GOT3 (cell line): Measurements from ENCODE around the gene SFI1.
A peak's percentile ranks its signal among the peaks of the same experiment; 100 is the strongest.

Source experiments
- DNase-seq: peaks from one replicate; lab custom pipeline; 2025; ENCODE audit warnings: mixed read lengths; lab: John Stamatoyannopoulos, UW

Gene SFI1

DNA sequence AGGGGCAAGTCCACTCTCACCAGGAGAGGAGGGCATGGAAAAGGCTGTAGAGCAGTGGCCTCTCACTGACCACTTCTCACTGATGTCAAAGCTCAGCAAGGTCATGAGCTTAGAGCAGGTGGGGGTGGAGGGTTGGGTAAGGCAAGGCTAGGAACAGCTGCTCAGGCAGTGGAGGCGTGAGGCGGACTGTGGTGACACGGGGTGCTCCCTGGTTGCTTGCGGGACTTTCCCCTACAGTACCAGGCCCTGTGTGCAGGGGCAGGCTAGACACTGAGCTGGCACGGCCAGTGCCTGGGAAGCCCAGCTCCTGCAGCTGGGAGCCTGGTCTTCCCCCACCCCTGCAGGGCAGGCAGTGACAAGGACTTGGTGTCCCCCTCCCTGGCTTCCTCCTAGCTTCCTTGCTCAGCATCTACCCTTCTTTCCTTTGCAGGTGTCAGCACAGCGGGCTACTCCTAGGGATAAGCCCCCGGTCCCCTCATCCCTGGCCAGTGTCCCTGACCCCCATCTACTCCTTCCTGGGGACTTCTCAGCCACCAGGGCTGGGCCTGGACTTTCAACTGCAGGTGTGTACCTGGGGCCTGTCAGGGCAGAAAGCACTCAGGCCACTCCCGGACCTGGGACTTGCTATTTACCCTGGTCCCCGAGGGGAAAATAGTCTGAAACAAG, 120.1 kb downstream of the SFI1 start:
- no peak for DNase-seq

DNA sequence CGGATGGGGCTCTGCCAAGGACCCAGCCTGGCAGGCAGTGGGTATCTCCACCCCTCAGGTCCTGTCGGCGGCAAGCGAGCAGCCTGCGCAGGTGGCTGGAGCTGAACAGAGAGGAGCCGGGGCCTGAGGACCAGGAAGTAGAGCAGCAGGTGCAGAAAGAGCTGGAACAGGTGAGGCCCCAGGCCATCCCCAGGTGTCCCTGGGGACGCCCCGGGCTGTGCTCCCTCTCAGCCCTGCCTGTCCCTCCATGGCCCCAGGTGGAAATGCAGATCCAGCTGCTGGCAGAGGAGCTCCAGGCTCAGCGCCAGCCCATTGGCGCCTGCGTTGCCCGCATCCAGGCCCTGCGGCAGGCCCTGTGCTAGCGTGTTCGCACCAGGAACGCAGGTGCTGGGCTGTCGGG, 121.7 kb downstream of the SFI1 start:
- DNase-seq: no peak

DNA sequence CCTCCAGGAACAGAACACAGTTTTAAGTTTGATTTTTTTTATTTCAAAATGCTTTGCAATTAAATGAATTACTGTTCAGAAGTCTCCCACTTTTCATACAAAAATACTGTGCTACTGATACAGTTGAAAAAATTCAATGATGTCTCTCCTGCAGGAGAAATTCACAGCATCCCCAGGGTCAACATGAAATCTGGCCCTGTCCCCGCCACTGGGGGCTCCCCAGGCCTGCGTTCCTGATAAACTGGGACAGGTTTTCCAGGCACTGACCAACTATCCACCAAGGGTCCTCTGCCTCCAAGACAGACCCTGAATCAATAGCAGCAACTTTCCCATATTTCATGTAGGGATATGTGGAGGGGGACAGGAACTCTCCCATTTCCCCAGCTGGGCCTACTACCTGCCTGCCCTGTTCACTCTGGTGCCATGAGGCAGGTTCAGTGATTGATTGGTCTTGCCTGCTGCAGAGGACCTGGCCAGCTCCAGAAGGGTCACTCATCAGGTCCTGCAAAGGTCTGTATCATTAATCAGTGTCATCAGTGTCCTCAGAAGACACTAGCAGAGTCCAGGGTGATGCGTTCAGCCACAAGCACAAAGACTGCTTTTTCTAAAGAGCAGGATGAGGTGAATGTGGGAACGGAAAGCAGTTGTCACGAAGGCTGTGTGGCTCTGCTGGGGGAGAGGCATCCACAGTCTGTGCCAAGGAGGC, 122.3 kb downstream of the SFI1 start:
- no peak for DNase-seq

DNA sequence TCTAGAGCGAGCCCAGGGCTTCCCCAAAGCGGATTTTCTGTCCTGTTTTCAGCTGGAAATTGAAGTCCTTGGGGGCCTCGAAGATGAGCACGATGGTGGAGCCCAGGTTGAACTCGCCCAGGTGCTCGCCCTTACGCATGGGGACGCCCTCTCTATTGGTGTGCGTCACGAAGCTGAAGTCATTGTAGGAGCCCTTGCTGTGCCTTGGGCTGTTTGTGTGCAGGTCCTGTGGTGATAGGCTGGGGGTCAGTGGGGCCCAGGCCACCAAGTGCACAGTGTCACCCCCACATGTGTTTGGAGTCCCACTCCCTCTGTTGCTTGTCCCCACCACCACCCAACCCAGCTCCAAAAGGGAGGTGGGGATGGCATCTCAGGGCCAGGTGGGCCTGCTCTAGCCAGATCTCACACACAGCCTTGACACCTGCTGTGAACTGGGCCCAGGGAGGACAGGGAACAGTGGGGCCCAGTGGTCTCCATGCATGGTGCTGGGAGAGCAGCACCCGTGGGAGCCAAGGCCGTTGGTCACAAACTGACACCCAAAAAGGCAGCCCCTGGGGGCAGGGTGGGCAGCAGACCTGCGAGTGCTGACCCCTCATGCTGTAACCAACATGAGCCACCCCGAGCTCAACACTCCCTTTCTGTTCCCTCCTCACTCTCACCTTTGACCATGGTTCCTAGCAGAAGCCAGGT, 123.4 kb downstream of the SFI1 start:
- DNase-seq: no peak

DNA sequence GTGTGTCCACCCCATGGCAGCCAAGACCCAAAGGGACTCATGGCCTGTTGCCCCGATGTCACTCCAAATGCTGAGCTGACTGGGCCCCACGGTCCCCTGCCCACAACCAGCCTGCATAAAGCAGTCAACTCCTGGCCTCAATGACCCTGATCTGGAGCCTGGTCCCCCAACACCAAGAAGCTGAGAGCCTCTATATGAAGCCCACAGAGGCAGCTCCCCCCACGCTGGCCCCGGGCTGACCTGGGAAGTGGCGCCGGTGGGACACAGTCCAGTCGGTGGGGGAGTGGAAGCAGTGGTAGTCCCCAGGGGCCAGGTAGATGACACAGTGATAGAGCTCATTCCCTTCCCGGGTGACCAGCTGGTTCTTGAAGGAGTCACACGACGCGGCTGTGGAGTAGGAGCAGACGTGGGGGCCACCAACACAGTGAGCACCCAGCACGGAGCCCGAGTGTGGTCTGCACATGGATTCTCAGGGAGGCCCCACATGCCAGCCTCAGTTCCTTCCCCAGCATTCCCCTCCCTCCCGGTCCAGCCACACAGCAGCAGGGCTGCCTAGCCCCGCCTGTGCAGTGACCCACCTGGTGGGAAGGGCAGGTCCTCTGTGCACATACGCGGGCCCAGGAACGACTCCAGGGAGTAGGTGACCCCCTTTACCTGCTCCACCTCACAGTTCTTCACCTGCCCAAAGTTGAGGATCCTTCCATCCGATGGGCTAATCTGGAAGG, 124.6 kb downstream of the SFI1 start:
- DNase-seq: no peak

DNA sequence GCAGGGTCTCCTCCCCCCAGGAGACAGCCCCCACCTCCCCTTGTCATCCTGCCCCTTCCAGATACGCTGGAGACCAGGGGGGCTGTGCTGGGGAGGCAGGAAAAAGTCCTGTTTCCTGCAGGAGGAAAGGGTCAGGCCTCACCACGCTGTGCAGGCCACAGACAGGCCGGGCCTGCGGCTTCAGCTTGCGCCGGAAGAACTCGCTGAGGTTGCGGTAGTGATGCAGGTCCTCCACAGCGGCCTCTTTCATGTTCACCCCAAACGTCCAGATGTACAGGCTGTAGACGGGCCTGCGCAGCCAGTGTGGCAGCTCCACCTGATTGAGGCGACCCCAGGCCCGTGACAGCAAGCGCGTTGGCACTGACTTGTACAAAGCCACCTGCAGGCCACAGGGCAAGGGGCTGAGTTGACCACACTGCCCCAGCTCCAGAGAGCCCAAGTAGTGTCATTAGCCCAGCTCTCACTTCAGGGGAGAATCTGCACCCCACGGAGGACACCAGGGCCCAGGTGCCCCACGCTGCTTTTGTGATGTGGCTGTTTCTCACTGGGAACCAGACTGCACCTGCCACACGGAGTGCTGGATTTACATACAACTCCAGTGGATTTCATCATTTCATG, 125.3 kb downstream of the SFI1 start:
- no peak for DNase-seq

DNA sequence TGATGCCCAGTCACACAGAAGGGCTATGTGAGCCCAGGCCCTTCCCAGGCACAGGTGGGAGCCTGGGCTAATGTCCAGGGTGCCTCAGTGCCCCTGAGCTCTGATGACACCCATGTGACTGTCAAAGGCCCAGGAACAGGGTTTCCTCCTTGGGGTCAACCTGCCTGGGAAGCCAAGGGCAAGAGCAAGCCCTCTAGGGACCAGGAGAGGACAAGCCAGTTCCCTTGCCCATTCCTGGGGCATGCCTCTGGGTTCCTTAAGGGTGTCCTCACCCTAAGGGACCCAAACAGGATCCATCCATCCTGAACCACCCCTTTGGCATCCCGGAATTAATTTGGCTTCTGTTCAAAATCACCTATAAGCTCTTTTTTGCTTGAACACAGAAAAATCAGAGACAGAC, 126.6 kb downstream of the SFI1 start:
- DNase-seq: no peak

DNA sequence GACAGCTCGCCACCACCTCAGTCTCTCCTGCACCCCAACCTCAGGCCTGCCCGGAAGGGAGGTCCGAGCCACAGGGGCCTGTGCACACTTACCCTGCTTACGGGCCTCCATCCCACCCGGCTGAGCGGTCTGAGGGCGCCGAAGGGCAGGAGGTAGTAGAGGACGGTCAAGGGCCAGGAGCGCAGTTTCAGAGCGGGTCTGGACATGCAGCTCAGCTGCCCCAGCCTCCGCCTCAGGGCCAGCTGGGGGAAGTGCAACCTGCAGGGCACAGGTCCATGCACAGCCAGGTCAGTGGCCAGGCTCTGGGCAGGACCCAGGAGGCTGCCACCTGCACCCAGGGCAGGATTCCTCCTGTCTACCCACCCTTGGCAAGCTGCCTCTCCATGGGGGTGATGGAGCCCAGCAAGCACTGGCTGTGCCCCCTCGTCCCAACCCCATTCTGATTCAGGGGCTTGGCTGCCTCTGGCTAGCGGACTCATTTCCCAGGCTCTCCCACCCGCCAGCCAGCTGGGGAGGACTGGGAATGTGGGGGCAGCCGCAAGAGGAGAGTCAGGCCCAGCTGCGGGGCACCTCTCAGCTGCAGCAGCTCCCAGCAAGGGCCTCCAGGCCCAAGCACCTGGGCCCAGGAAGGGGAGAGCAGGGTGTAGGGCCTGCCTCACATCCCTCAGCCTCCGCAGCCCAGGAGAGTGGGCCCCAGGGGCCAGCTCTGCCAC, 127.4 kb downstream of the SFI1 start:
- no peak for DNase-seq

DNA sequence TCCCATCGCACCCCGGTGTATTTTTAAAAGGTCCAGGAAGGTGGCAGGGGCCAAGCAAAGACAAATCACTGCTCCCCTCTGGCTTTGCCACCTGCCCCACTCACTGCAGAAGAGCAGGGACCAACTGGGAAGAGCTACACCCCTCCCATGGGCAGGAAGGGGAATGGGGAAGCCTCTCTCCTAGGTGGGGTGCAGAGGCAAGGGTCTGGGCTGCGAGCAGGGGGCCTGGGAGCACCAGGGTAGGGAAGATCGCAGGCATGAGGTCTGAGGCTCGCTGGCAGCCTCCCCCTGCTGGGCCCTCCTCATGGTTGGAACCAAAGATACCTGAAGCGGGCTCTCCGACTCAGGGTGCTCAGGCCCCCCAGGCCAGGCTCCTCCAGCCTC, 128.9 kb downstream of the SFI1 start:
- no peak for DNase-seq

DNA sequence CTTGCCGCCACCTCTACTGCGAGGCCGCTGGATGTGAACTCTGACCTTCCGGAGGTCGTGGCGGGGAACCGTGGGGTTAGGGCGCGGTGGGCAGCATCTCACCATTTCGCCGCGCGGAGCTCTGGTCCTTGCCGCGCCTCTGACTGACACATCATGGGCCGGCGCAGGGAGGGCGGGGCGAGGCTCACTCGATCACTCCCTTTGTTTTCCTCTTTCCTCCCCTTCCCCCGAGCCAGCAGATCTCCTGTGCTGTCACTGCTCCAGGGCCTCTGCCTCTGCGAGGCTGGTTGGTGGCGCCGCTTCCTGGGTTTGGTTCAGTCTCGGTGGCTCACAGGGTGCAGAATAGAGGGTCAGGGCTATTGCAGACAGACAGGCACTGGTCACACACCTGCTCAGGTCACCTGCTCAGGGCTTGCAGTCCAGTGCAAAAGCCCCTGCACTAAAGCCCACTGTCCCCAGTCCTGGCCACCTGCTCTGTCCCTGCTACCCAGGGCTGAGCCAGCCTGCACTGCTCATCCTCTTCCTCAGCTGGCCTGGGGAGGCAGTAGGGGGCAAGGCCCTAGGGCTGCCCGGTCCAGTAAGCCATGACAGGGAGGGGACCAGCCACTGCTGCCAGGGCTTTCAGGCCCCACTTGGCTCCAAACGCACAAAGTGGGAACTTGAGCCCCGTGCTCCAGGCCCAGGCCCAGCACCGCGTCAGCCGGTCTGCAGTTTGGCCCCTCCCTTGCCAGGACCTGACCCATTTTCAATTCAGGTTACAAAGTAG, 129.5 kb downstream of the SFI1 start:
- DNase-seq: no peak

DNA sequence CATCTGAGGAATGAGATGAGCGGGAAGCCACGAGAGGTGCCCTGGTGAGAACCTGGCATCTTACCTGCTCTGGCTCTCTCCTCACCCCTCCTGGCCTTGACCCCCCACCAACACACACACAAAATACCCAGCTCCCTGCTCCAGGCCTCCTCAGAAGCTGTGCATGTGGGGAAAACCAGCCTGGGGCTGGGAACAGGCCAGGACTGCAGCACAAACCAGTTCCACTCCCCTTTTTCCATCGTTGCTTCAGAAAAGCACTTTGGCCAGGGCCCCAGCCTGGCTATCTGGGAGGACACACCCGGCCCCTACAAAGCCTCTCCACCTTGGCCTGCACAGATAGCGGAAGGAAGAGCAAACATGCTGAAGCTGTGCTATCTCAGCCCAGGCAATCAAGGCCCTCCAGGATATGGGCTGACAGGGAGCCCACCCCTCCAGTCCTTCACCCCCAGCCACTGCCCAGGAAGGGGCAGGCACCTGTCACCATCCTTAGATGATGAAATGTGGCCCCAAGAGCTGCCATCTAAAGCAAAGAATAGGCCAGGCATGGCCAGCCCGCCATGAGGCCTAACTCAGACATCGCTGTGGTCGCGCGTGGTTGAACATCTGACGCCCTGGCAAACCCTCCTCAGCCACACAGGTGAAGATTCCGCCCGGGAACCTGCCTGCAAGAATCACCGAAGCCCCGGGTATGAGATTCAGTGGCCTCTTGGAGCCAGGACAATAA, 130.3 kb downstream of the SFI1 start:
- no peak for DNase-seq

DNA sequence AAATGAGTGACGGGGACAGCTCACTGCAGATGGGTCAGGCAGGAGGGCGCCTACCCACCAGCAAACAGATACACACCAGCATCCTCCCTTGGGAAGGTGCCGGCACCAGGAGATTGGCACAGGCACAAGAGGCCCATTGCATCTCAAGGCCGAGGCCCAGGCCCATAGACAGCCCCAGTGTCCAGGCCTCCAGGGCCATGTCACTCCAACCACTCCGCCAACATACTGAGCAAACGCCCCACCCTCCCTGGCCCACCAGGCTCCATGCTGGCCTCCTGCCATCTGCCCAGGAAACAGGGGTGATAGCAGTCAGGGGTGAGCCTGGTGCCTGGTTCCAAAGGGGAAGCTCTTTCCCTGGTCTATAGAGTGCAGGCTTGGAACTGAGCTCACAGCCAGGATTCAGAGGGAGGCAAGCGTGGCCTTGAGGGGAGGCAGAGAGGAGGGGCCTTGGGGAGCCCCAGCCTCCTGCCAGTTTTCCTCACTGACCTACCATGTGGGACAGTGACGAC, 130.9 kb downstream of the SFI1 start:
- no peak for DNase-seq

DNA sequence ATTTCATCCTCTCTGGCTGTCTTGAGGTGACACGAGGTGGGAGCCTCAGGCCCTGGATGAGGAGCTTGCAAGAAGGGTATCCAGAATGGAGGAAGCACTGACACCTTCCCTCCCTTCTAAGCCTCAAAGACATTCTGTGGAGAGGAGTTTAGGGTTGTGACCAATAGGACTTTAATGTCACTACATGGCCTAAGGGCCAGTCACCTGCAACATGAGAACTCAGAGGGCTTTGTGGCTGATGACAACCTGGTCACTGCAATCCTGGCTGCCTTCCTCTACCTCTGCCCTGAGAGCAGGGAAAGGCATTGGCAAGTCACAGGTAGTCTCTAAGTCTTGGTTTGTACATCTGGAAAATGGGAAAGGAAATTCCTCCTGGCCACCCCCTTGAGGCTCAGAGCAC, 132.0 kb downstream of the SFI1 start:
- no peak for DNase-seq

DNA sequence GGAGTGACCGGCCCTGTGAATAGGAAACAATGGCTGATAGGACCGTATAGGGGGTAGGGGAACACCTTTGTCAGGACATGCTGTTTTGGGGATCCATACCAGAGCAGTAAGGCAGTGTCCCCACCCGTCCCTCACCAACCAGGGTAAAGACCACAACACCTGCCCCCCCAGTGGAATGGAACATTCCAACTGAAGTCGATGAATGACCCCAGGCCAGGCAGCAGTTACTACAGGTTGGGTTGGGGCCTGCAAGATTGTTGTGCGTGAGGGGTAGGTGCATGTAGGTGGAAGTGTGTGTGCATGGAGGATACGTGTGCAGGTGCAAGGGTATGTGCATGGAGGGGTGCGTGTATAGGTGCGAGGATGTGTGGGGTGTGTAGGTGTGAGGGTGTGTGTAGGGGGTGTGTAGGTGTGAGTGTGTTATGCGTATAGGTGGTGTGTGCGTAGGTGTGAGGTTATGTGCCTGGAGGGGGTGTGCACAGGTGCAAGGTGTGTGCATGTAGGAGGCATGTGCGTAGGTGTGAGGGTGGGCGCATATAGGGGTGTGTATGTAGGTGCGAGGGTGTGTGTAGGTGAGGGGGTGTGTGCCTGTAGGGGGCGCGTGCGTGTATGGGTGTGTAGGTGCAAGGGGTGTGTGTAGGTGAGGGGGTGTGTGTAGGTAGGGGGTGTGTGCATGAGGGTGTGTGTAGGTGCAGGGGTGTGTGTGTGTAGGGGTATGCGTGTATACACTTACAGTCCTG, 132.8 kb downstream of the SFI1 start:
- DNase-seq: no peak

DNA sequence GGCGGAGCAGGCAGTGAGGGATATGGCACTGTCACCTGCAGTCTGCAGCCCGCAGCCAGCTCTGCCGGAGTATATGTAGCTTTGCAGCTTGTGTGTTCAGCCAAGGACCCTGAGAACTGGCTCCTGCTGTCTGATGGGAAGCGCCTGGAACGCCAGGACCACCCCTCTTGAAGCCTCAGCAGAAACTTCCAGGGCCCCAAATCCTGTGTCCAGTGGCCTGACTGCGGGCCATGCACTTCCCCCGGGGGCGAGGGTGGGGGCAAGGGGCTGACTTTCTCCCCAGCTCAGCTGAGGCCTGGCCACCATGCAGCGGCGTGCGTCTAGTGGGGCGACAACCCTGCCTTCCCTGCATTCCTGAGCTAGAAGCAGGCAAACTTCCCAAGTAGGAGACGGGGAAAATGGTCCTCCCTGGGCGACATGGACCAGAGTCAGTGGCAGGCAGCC, 133.4 kb downstream of the SFI1 start:
- DNase-seq: no peak

DNA sequence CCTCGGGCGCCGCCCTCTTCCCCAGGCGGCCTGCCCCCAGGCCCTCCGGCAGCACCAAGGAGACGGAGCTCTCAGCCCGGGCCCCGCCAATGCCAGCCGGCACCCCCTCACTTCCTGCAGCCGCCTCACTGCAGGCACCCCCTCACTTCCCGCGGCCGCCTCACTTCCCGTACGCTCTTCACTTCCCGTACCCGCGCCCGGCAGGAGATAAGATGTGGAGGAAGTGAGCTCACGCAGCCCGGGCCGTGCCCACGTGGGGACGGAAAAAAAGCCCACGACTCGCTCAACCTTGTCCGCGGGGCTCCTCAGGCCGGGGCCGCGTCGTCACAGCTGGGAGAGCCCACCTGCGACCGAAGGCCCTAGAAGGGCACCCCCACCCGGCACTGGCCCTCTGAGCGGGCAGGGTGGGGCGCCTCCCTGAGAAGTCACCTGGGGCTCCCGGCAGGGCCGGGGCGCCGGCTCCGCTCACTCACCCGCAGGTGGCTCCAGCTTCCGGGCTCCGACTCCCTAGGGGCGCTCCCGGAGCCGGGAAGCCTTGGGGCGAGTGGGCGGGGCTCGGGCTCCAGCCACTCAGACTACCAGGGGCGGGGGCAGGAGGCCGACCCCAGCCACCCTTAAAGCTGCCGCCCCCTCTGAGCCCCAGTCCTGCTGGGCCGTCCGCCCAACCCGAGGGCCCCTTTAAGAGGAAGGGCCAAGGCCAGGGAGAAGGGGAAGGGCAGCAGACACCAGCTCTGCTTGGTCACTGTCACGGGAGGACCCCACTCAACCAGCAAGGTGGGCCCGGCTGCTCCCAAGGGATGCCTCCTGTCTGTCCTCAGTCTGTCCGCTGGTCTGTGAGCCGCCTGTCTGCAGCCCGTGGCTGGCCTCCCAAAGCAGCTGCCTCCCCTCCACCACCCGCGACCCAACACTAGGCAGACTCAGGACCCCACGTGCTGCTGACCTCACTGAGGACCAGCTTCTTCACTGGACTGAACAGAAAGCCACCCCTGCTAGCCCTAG, 134.3 kb downstream of the SFI1 start:
- peak; percentile 60 for DNase-seq

DNA sequence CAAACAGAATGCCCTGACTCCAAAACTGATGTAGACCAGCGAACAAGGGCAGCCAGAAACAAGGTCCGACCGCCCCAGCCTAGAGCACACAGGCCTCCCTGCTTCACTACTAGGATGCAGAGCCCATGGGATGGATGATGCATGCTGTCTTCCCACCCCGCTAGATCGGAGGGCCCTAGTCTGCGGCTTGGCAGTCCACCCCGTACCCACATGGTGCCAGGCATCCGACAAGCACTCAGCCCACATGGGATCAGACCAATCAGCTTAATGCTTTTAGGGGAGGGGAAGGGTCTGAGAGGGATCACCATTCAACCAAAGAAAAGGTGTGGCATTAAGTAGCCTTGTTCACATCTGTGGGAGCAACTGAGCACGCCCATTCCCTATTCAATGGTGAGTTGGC, 135.1 kb downstream of the SFI1 start:
- no peak for DNase-seq
